Right kidney (tissue), 1 donor: ENCODE measurements around the gene U2SURP.
"Not testable (repeated sequence)": the region's sequence is repeated elsewhere in the genome, so short reads cannot be mapped to it uniquely, and the experiment has no call there.

Experiments
- DNase-seq: peaks from one replicate; pipeline ENCODE4 v3.0.0-alpha.2; 2016

U2SURP gene

DNA sequence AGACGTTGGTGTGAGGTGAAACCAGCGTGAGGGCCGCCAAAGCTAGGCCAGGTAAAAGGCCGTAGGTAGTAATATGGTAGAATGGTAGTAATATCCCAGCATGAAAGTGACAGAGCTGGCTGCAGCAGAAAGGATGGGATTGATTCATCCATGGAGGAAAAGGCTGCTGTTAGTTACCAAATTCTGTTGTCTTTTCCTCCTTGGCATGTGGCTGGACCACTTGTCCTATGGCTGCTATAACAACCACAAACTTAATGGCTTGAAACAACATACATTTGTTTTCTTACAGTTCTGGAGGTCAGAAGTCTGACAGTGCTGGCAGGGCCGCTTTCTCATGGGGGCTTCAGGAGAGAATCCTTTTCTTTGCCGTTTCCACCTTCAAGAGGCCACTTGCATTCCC is 70.4 kb downstream of the U2SURP start:
- no peak for DNase-seq

DNA sequence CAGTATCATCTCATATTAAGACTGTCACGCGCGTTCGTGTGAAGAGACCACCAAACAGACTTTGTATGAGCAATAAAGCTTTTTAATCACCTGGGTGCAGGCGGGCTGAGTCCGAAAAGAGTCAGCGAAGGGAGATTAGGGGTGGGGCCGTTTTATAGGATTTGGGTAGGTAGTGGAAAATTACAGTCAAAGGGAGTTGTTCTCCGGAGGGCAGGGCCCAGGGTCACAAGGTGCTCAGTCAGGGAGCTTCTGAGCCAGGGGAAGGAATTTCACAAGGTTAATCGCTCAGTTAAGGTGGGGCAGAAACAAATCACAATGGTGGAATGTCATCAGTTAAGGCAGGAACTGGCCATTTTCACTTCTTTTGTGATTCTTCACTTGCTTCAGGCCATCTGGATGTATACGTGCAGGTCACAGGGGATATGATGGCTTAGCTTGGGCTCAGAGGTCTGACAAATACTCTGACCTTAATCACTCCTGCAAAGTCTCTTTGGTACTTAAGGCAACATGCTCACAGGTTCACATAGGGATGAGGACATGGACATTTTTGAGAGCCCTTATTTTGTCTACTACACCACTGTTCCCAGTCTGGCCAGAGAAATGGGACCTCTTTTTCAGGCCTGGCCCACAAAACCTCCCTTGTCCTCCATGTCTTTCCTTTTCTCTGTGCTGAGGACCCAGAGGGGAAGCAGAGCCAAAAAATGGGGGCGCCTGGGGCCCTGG is 71.1 kb downstream of the U2SURP start:
- not testable (repeated sequence) for DNase-seq

DNA sequence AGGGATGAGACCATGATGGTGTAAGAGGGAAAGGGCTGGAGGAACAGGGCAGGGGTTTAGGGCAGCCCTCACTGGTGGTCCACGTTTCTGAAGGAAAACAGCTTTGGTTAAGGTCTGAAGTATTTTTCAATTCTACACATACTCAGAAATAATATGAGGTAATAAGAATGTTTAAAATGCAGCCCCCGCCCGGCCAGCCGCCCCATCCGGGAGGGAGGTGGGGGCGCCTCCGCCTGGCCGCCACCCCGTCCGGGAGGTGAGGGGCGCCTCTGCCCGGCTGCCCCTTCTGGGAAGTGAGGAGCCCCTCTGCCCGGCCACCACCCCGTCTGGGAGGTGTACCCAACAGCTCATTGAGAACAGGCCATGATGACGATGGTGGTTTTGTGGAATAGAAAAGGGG is 72.2 kb downstream of the U2SURP start:
- not testable (repeated sequence) for DNase-seq

DNA sequence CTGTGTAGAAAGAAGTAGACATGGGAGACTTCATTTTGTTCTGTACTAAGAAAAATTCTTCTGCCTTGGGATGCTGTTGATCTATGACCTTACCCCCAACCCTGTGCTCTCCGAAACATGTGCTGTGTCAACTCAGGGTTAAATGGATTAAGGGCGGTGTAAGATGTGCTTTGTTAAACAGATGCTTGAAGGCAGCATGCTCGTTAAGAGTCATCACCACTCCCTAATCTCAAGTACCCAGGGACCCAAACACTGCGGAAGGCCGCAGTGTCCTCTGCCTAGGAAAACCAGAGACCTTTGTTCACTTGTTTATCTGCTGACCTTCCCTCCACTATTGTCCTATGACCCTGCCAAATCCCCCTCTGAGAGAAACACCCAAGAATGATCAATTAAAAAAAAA is 72.6 kb downstream of the U2SURP start:
- not testable (repeated sequence) for DNase-seq

DNA sequence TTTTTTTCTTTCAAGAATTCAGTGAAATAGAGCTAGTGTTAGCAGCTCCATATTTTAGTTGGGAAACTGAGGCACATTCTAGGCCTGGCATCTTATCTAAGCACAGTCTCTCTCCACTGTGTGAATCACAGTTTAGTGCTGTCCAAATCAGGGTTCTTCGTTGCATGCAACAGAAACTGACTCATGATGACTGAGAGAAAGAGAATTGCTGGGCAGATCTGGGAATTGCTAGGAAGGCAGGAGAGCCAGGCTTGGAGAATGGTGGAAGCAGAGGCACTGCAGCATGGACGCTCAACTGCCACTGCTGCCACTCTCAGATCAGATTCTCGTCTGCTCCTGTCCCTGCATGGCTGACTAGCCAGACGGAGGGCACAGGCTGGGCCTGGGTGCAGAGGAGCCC is 77.5 kb downstream of the U2SURP start:
- DNase-seq: no peak

DNA sequence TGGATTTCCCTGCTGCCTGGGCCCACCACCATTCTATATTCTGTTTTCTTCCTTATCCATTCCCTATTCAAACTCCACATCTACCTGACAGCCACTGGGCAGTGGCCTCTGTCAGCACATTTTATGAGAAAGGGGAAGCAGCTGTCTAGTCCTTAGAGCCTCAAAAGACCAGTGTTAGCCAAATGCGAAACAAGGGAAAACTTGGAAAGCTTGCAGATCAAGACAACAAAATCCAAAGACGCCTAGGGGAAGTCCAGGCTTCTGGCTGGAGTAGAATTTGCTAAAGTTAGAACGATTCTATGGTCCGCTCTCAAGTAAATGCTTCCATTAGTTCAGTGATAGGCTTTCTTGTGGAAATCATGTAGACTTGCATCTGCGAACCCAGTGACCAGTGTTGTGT is 78.8 kb downstream of the U2SURP start:
- DNase-seq: no peak

DNA sequence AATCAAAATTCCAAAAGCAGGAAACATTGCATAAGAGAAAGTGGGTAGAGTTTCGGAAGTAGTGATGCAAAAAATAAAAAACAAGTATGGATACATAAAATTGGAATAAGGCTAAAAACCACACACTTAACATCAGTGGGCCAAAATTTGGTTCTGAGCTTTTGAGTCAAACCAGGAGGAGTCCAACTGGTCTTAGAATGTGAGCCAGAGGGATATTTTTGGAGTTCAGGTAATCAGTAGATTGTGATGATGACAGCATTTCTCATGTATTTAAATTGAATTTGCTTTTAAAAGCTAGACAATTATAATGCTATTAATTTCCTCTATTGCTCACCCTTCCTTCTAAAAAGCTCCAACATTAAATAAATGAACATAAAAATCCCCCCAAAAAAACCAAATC is 80.0 kb downstream of the U2SURP start:
- DNase-seq: no peak

DNA sequence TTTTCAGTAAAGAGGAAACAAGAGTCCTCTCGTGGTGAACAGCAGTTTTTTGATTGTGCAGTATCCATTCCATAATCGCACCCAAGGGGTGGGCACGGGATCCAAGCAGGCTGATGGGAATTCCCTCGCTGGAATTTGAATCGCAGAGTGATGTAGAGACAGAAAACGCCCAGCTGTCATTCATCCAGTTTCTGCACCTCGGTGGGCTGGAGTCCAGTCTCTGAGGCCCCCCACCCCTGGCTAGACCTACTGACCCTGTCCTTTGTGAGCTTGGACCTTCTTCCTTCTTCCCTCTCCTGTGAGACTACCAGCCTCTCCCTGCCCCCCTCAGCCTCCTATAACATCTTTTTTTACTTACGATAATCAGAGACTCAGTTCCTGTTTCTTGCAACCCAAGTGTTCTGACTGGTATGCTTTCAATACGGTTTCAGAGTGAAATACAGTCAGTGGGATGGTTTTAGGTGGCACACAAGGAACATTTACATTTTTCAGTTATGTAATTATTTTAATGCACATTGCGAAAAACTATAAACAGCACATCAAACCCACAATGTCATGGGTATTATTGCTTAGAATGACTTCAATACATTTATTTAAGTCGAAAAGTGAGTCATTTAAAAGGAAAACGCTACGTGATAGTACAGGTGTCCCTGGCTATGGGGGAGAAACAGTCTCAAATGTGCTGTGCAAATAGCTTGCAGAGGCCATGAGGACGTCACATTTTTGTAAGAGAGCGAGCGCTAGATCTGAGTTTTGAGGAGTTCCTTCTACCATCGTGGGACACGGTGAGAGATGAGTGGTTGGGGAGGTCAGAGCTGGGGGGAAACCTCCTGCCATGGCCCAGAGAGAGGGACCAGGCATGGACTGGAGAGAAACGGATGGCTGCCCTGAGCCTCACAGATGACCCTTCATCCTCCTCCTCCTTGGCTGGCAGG is 80.7 kb downstream of the U2SURP start:
- DNase-seq: no peak

DNA sequence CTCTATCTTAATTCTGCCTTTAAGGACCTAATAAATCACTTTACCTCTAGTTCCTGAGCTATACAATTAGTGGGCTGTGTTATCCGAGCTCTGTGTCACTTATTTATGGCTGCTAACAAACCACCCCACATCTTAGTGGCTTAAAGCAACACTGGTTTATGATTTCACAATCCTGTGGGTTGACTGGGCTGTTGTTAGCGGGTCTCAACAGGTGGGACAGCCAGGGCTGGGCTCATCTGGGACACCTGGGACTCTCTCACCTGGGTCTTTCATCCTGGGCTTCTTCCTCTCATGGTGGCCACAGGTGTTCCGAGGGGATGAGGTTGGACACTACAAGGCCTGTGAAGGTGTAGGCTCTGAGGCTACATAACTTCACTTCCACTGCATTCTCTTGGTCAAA is 82.4 kb downstream of the U2SURP start:
- DNase-seq: no peak

DNA sequence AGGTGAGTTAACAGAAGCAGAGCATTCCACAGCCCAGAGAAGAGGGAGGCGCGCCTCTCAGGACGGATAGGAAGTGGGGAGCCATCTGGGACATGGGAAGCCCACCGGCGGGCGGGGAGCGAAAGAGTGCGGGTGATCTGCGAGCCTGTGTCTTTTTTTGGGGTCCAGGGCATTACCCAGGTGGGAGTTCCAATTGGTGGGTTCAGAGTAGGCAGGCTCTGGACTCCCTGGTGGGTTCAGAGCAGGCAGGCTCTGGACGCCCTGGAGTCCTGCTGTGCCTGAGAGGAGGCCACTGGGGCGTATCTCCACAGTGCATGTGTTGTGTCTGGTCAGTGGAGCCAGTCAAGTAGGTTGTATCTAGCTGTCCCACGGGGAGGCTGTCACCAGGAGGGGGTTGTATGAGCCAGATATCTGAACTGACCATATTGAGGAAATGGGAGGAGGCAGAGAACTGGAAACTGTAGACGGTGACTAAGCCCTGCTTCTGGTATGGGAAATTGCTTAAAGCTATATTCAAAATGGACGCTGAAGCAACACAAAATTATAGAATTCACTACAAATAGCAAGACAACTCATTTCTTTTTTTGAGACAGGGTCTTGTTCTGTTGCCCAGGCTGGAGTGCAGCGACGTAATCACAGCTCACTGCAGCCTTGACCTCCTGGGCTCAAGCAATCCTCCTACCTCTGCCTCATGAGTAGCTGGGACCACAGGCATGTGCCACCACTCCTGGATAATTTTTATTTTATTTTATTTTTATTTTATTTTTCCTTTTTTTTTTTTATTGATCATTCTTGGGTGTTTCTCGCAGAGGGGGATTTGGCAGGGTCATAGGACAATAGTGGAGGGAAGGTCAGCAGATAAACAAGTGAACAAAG is 83.7 kb downstream of the U2SURP start:
- DNase-seq: no peak

DNA sequence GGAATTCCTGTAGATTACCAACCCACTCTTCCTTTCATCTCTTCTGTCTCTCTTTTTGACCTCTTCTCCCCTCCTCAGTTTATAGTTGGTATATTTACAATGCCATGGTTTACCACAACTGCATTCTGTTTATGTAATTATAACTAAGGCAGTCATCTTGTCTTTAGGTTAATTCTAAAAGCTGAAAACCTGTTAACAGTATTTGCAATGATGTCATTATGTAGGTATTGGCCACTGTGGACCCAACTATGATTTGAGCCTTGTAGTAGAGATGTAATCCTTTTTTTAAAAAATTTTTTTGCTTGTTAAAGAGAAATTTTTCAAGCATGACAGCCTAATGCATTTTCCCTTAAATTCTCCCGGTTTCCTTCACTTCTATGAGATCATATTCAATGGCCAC is 87.5 kb downstream of the U2SURP start:
- no peak for DNase-seq

DNA sequence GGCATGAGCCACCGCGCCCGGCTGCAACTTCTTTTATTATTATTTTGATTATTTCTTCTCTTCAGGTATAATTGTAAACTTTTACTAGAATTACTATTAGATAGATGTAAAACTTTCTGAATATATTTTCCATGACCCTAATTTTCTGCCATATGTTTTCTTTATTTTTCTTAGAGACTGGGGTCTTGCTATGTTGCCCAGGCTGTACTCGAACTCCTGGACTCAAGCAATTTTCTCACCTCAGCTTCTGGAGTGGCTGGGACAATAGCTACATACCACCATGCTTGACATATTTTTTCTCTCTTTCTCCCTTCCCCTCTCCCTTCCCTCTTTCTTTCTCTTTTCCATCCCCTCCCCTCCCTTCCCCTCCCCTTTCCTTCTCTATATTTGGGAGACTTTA is 88.6 kb downstream of the U2SURP start:
- no peak for DNase-seq

DNA sequence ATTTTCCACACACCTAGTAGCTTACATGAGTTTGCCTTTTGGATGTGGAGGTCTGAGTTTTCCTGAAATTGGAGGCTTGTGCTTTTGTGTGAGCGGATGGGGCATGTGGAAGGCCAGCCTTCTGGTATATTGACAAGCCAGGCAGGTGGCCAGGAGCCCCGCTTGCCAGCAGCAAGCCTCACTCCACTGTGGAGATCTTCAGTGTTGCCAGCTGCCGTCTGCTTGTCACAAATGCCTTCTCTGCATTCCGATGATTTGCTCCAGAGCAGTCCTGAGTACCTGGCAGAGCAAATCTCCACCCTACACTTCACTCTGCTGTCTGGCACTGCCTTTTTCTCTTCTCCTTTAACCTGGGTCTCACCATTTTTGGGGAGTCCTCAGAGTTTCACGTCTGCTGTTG is 89.1 kb downstream of the U2SURP start:
- no peak for DNase-seq

DNA sequence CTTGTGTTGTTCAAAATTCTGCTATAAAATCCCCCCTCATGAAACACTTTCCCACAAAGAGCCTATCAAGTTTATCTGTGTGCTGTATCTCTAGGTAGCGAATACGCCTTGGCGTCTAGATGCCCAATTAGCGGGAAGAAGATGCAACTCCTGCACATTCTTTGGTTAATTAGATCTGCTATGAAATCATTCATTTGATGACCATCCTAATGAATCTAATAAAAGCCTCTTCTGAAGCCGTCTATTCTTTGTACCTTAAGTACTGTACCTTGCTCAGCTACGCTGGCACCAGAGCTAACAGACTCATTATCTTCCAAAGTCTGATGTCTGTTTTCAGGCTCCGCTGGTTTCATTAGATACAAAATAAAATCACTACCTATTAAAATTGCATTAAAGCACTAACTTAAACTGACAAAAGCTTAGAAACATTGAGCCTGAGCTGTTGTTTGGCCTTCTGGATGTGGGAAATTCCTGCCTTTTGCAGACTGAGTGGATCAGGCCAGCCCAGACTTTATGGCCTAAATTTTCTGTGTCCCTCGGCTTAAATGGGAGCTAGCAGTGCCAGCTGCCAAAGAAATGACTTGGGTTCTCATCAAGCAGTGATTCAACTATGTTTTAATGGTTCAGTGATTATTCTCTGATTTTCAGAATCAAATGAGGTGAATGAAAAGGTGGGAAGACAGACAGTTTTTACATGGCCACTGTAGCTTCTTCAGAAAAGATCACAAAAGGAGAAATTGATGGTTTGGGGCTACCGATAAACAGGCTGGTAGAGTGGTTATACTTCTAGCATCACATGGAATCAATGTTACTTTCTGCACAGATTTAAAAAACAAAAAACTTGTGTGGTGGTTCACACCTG is 89.8 kb downstream of the U2SURP start:
- no peak for DNase-seq

DNA sequence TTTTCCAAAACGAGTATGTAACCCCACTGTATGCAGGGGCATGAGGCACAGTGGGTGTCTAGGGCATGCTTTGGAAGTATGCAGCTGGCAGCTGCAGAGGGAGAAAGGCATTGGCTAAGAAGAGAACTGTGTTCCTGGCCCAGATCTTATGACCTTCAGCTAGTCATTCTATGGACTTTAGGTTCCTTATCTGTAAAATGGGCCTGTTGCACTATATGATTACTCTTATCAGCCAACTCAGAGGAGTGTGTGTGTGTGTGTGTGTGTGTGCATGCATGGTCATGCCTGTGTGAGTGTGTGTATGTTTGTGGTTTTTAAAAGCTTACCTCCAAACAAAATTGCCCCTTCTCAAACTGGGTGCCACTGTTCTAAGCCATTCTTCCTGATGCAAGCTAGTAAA is 90.8 kb downstream of the U2SURP start:
- no peak for DNase-seq

DNA sequence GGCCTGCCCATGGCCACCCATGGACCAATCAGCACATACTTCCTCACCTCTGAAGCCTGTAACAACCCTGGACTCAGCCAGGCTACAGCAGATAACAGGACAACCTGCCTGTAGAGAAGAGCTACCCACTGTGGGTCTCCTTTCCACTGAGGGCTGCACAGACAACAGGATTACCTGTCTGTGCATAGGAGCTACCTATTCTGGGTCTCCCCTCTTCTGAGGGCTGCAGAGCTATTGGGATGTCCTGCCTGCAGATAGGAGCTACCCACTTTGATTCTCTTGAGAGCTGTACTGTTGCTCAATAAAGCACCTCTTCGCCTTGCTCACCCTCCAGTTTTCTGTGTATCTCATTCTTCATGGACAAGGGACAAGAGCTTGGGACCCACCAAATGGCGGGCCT is 94.4 kb downstream of the U2SURP start:
- no peak for DNase-seq

DNA sequence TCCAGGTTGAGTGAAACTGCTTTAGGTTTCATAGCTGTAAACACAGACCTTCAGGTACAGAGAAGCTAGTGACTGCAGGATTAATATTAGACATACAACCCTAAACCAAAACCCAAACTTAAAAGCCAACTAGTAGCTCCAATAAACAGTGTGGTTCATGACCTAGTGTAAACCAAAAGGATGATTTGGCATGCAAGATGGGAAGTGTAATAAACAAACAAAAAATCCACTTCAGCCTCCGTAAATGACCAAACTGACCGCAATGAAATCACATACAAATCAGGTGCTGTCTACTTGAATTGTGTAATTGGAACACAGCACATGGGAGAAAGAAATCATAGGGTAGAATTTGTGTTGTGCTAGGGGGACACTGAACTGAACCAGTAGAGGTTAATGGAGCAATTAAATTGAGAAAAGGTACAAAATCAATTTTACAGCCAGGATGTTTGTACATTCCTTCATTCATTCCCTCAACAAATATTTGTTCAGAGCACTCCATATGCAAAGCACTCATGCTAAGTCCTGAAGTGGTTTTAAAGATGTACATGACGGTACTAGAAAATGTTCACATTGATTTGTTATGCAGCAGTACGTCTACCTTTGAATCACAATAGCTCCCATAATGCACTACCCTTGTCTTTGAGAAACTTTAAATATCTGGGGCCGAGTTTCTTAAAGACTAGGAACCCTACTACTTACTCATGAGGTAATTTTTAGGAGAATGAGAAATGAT is 96.8 kb downstream of the U2SURP start:
- no peak for DNase-seq

DNA sequence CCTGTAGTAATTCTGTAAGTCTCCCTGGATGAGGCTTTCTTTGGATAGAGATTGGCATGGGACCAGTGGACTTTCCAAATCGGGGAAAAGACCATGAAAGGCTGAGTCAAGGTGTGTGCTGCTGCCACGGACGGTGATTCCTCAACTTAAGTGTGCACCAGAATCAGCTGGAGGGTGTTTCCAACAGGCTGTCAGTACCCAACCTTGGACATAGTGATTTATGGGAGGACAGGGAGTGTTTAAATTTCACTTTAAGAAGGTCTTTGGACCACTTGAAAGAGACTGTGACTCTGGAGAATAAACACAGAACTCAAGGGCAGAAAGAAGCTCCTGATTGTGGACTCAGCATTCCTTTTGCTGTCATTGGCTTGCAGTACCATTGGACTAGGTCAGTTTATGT is 97.8 kb downstream of the U2SURP start:
- DNase-seq: no peak

DNA sequence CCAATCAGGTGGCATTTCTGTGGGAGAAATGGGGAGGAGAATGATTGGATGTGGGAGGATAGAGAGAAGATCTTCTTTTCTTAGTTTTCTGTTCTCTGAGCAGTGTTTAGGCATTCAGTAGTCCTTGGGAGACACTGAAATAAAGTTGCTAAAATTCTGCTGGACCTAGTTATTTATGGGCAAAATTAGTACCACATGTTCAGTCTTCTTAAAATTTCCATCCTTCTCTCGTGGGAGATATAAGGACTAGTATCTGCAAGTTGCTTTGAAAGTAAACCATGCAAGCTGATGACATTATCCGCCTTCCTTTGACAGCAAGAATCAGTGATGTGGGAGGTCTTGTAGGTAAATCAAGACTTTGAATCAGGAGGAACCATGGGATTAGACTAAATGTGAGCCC is 98.3 kb downstream of the U2SURP start:
- DNase-seq: no peak

DNA sequence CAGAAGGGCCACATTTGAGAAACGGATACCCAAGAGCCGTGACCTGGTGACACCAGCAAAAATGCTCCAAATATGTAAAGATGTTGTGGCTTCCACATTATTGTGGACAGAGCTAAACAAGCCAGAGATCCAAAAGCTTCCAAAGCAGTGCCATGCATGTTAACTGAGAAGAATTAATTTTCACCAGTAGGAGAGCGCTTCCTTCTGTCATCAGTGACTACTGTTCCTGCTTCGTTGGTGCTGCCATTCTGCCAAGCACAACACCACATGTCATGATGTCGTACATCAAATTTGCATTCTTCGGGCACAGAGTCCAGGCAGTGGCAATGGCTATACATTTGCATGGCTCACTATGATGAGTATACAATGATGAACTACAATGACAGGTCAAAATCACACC is 99.1 kb downstream of the U2SURP start:
- DNase-seq: no peak

DNA sequence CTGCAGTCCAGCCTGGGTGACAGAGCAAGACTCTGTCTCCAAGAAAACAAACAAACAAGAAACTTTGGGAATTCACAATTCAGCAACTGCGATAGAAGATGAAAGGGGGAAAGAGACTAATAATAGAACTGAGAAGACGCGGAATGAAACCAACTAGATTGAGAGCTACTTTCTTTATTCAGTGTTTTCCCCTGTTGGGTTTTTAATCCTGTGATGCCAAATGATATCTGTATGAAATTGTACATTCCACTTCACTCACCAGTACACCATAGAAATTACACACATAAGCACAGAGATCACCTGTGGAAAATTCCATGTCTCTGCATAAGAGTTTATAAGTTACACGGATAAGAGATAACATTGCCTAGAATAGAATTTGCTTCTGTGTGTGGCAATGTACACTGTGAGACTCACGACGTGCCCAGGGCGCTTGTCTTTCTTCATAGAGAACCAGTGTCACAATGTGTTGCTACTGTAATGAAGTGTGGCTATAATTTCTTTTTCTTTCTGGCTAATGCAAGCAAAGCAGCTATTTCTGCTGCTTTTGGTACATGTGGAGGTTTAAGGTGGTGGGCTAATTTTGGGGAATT is 100.5 kb downstream of the U2SURP start:
- no peak for DNase-seq
